ENCODE measurements around the gene B9D1. TPM values are rescaled to one million over a fixed set of nuclear protein-coding genes. Genes with fewer than 3 reads are reported as not detected.
A peak's percentile ranks its signal among the peaks of the same experiment; 100 is the strongest.

The B9D1 gene
- total and polyA plus RNA-seq, 2 of the 13 experiments (the other 11 are each of a cell fraction or from before 2014, with no cell fraction given), result 27.7 to 31.1 TPM

DNA sequence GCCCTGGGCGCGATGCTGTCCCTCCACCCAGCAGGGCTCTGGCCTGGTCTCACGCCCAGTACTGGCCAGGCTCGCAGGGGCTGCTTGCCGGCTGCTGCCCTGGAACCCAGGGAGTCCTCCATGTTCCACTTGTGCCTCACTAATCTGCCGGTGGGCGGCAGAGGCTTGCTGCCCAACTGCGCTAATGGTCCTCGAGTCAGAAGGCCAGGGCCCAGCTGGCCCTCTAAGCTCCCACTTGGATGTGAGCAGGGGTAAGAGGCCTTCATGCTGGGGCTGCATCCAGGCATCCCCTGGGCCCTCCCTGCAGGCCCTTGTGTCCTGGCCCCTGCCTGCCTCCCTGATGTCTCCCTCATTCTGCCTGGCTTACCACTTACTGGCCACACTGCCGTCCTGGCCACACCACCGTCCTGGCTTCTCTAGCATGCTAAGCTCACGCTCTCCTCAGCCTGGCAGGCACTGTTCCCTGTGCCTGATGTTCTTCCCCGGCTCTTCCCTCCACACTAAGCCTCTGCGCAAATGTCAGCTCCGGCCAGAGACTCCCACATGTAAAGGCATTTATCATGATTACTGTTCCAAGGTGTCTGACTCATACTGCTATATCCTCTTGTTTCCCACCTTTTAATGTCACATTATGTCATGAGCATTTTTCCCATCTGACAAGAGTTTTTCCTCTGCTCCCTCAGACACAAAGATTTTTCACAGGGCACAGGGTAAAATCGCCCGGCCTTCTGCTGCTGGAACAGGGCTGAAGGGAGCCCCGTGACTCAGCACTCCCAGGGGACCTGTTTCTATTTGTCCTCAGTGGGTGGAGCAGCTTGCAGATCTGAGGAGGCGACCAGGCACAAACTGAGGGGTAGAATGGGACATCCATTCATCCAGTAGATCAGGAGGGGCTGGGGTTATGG lies 15.9 kb downstream of the B9D1 start (continued):
- TF ChIP-seq, protein P1, sequence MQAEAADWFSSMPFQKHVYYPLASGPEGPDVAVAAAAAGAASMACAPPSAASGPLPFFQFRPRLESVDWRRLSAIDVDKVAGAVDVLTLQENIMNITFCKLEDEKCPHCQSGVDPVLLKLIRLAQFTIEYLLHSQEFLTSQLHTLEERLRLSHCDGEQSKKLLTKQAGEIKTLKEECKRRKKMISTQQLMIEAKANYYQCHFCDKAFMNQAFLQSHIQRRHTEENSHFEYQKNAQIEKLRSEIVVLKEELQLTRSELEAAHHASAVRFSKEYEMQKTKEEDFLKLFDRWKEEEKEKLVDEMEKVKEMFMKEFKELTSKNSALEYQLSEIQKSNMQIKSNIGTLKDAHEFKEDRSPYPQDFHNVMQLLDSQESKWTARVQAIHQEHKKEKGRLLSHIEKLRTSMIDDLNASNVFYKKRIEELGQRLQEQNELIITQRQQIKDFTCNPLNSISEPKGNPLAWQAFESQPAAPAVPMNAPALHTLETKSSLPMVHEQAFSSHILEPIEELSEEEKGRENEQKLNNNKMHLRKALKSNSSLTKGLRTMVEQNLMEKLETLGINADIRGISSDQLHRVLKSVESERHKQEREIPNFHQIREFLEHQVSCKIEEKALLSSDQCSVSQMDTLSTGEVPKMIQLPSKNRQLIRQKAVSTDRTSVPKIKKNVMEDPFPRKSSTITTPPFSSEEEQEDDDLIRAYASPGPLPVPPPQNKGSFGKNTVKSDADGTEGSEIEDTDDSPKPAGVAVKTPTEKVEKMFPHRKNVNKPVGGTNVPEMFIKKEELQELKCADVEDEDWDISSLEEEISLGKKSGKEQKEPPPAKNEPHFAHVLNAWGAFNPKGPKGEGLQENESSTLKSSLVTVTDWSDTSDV (CRISPR knock-in tag; IDR thresholded peaks at IDR 0.05), result peak; percentile 40; the same call in 1 of the 2 replicates
- TF ChIP-seq YY1 (IDR thresholded peaks at IDR 0.05; ENCODE audit: insufficient read depth, insufficient replicate concordance, low read depth, low read length), result no peak
- TF ChIP-seq NFE2 (CRISPR knock-in tag; IDR thresholded peaks at IDR 0.05), result peak; percentile 93
- TF ChIP-seq, protein P2, sequence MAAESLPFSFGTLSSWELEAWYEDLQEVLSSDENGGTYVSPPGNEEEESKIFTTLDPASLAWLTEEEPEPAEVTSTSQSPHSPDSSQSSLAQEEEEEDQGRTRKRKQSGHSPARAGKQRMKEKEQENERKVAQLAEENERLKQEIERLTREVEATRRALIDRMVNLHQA (CRISPR knock-in tag; IDR thresholded peaks at IDR 0.05), result no peak
- TF ChIP-seq, protein P3, sequence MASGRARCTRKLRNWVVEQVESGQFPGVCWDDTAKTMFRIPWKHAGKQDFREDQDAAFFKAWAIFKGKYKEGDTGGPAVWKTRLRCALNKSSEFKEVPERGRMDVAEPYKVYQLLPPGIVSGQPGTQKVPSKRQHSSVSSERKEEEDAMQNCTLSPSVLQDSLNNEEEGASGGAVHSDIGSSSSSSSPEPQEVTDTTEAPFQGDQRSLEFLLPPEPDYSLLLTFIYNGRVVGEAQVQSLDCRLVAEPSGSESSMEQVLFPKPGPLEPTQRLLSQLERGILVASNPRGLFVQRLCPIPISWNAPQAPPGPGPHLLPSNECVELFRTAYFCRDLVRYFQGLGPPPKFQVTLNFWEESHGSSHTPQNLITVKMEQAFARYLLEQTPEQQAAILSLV (CRISPR knock-in tag; IDR thresholded peaks at IDR 0.05; ENCODE audit: borderline replicate concordance), result peak; percentile 40; the same call in 1 of the 2 replicates
- TF ChIP-seq AGO2 (optimal IDR thresholded peaks at IDR 0.05; ENCODE audit: low read depth, low read length), result peak; percentile 52
- TF ChIP-seq, protein P4, sequence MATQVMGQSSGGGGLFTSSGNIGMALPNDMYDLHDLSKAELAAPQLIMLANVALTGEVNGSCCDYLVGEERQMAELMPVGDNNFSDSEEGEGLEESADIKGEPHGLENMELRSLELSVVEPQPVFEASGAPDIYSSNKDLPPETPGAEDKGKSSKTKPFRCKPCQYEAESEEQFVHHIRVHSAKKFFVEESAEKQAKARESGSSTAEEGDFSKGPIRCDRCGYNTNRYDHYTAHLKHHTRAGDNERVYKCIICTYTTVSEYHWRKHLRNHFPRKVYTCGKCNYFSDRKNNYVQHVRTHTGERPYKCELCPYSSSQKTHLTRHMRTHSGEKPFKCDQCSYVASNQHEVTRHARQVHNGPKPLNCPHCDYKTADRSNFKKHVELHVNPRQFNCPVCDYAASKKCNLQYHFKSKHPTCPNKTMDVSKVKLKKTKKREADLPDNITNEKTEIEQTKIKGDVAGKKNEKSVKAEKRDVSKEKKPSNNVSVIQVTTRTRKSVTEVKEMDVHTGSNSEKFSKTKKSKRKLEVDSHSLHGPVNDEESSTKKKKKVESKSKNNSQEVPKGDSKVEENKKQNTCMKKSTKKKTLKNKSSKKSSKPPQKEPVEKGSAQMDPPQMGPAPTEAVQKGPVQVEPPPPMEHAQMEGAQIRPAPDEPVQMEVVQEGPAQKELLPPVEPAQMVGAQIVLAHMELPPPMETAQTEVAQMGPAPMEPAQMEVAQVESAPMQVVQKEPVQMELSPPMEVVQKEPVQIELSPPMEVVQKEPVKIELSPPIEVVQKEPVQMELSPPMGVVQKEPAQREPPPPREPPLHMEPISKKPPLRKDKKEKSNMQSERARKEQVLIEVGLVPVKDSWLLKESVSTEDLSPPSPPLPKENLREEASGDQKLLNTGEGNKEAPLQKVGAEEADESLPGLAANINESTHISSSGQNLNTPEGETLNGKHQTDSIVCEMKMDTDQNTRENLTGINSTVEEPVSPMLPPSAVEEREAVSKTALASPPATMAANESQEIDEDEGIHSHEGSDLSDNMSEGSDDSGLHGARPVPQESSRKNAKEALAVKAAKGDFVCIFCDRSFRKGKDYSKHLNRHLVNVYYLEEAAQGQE (IDR thresholded peaks at IDR 0.05; ENCODE audit: borderline replicate concordance in 1 of 2, low read depth in 1 of 2, low read length in 2 of 2), result no peak
- 0 out of 2 replicates have a peak, but pooled peaks have one; percentile 15 for TF ChIP-seq RXRB (CRISPR knock-in tag; IDR thresholded peaks at IDR 0.05; ENCODE audit: borderline replicate concordance)
- TF ChIP-seq GZF1 (CRISPR knock-in tag; IDR thresholded peaks at IDR 0.05), result no peak
- peak; percentile 90 for TF ChIP-seq NFE2L1 (CRISPR knock-in tag; IDR thresholded peaks at IDR 0.05; ENCODE audit: borderline replicate concordance)
- 0 out of 2 replicates have a peak, but pooled peaks have one; percentile 19 for TF ChIP-seq PHF20 (CRISPR knock-in tag; IDR thresholded peaks at IDR 0.05)
- TF ChIP-seq, protein P5, sequence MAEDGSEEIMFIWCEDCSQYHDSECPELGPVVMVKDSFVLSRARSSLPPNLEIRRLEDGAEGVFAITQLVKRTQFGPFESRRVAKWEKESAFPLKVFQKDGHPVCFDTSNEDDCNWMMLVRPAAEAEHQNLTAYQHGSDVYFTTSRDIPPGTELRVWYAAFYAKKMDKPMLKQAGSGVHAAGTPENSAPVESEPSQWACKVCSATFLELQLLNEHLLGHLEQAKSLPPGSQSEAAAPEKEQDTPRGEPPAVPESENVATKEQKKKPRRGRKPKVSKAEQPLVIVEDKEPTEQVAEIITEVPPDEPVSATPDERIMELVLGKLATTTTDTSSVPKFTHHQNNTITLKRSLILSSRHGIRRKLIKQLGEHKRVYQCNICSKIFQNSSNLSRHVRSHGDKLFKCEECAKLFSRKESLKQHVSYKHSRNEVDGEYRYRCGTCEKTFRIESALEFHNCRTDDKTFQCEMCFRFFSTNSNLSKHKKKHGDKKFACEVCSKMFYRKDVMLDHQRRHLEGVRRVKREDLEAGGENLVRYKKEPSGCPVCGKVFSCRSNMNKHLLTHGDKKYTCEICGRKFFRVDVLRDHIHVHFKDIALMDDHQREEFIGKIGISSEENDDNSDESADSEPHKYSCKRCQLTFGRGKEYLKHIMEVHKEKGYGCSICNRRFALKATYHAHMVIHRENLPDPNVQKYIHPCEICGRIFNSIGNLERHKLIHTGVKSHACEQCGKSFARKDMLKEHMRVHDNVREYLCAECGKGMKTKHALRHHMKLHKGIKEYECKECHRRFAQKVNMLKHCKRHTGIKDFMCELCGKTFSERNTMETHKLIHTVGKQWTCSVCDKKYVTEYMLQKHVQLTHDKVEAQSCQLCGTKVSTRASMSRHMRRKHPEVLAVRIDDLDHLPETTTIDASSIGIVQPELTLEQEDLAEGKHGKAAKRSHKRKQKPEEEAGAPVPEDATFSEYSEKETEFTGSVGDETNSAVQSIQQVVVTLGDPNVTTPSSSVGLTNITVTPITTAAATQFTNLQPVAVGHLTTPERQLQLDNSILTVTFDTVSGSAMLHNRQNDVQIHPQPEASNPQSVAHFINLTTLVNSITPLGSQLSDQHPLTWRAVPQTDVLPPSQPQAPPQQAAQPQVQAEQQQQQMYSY (CRISPR knock-in tag; IDR thresholded peaks at IDR 0.05), result no peak
- 0 out of 4 replicates have a peak, but pooled peaks of 1 of the 2 experiments have one; percentile 42 for TF ChIP-seq KLF16 (CRISPR knock-in tag; IDR thresholded peaks at IDR 0.05)
